Mesodermal cell (in vitro differentiated cells): ENCODE data around the gene VPS37B.

ENCODE experiments used
- H3K27ac ChIP-seq: 2 replicates; pipeline ENCODE4 v1.7.0; 2013; ENCODE audit warnings: mild to moderate bottlenecking, low read depth, low read length, moderate library complexity; ENCODE audit not compliant: severe bottlenecking
- H3K36me3 ChIP-seq: 2 replicates; pipeline ENCODE4 v1.7.1; 2013; ENCODE audit warnings: mild to moderate bottlenecking, low read length, moderate library complexity; ENCODE audit not compliant: control insufficient read depth, insufficient read depth
- H3K4me1 ChIP-seq: one replicate; pipeline ENCODE4 v1.7.1; 2013; ENCODE audit warnings: mild to moderate bottlenecking, low read length; ENCODE audit not compliant: insufficient read depth, control insufficient read depth, poor library complexity, severe bottlenecking
- H3K4me3 ChIP-seq: 2 replicates; pipeline ENCODE4 v1.7.0; 2013; ENCODE audit warnings: low read length, control low read depth, mild to moderate bottlenecking; ENCODE audit not compliant: insufficient read depth, poor library complexity, severe bottlenecking; ENCODE audit errors: extremely low read depth
- H3K9me3 ChIP-seq: 2 replicates; pipeline ENCODE4 v1.7.1; 2013; ENCODE audit warnings: mild to moderate bottlenecking, low read length, moderate library complexity; ENCODE audit not compliant: control insufficient read depth
- WGBS, 2 experiments: methylation state at CpG; one replicate each; pipeline ENCODE4 v1.1.5; 2013; ENCODE audit warnings: missing lambda C conversion rate in 2 of 2; ENCODE audit not compliant: insufficient coverage in 2 of 2; 5-methylcytosine and 5-hydroxymethylcytosine counted together

VPS37B gene

DNA sequence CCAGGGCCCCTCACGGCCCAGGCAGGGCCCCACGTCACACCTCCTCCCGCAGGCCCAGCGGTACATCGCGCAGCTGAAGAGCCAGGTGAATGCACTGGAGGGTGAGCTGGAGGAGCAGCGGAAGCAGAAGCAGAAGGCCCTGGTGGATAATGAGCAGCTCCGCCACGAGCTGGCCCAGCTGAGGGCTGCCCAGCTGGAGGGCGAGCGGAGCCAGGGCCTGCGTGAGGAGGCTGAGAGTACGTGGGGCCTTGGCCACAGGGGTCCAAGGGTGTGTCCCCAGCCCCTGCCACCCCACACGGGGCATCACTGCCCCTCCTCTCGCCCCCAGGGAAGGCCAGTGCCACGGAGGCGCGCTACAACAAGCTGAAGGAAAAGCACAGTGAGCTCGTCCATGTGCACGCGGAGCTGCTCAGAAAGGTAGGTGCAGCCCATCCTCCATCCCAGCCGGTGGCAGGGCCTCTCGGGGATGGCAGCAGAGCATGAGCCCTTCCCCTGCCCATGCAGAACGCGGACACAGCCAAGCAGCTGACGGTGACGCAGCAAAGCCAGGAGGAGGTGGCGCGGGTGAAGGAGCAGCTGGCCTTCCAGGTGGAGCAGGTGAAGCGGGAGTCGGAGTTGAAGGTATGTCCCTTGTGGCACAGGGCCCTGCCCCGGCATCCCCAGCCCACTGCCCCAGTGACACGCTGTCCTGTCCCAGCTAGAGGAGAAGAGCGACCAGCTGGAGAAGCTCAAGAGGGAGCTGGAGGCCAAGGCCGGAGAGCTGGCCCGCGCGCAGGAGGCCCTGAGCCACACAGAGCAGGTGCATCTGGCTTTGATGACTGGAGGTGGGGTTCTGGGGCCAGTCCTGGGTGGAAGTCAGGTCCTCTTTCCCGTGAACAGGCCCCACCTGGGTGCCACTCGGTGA is 39.7 kb downstream of the VPS37B start:
- H3K36me3 ChIP-seq, result peaks cover 4% of the 10 kb centered on the region

DNA sequence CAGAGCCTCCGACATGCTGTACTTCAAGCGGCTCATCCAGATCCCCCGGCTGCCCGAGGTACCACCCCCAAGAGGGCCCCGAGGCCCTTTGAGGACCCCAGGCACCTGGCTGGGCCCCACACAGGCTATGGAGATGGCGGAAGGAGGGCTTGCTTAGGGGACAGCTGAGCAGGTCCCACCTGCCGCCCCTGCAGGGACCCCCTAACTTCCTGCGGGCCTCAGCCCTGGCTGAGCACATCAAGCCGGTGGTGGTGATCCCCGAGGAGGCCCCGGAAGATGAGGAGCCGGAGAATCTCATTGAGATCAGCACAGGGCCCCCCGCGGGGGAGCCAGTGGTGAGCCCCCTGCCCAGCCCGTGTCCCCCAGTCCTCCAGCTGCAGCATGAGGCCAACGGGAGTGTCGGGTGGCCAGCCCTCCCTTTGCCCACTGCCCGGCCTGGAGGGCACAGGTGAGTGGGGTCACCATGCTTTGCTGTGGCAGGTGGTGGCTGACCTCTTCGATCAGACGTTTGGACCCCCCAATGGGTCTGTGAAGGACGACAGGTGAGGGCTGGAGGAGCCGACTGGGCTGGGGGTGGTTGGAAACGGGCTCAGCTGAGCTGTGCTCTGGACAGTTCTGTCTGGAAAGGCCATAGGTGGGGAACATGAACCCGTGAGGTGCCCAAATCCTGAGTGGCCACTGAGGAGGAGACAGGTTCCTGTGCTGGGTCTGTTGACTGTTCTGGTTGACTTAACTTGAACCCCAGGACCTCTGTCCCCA is 40.7 kb downstream of the VPS37B start:
- Histone ChIP-seq H3K4me3 (no peak overlapping the region), H3K4me1 (peaks cover 16% of the 10 kb centered on the region), H3K9me3 (no peaks in the 10 kb centered on the region), H3K36me3 (no peaks in the 10 kb centered on the region), H3K27ac (no peak overlapping the region)
- 95% methylated on average over 21 to 23 of the region's 24 CpGs for WGBS, 2 experiments

More for the DNA sequence above, 39.7 kb downstream of the VPS37B start:
- H3K4me1 ChIP-seq, result peaks cover 16% of the 10 kb centered on the region
- no peak overlapping the region for H3K4me3 ChIP-seq
- H3K9me3 ChIP-seq, result no peaks in the 10 kb centered on the region
- no peak overlapping the region for H3K27ac ChIP-seq
- WGBS, 2 experiments, result 91 to 93% methylated on average over 31 to 40 of the region's 40 CpGs

DNA sequence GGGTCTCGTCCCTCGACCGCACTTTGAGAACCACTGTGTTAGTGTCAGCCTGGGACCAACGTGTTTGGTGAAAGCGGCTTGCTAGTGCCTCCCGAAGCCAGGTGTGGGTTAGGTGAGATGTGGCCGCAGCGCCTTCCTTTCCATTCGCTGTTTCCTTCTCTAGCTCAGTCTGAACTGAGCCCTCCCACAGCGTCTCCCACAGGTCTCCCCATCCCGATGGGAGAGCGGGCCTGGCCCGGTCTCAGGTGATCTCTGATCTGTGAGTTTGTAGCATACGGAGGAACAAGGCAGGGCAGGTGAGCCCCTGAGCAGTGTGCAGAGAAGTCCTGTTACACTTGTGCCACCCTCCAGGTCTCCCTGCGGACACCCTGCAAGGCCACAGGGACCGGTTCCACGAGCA is 41.4 kb downstream of the VPS37B start:
- 91 to 97% methylated on average over 12 to 17 of the region's 17 CpGs for whole genome bisulfite sequencing, 2 experiments
- H3K27ac ChIP-seq, result no peak overlapping the region
- H3K4me1 ChIP-seq, result peaks cover 16% of the 10 kb centered on the region
- H3K36me3 ChIP-seq, result no peaks in the 10 kb centered on the region
- no peaks in the 10 kb centered on the region for H3K9me3 ChIP-seq
- H3K4me3 ChIP-seq, result no peak overlapping the region

DNA sequence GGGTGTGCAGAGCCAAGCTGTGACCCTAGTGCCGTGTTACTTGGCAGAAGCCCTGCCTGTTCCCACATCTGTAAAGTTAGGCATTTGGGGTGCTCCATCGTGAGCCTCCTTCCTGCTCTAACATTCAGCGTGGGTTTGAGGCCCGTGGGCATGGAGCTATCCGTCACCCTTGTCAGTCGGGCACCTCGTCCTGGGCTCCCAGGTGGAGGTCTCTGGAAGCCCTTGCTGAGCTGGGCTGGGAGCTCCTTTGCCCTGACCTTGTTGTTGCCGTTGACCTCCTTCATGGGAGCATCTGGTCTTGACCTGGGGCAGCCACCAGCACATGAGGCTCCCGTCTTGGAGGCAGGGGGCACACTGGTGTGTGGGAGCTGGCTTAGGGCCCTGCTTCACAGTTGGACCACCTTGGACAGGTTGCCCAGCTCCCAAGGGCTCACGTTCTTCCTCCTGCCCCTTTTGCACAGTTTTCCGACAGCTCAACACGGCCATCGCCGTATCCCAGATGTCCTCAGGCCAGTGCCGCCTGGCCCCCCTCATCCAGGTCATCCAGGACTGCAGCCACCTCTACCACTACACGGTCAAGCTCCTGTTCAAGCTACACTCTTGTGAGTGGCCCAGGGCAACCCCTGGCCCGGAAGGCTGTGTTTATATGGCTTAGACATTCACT is 42.2 kb downstream of the VPS37B start:
- no peak overlapping the region for H3K4me3 ChIP-seq
- H3K27ac ChIP-seq, result no peak overlapping the region
- peaks cover 16% of the 10 kb centered on the region for H3K4me1 ChIP-seq
- 88 to 92% methylated on average over 15 to 17 of the region's 17 CpGs for whole genome bisulfite sequencing, 2 experiments
- H3K9me3 ChIP-seq, result no peaks in the 10 kb centered on the region
- no peaks in the 10 kb centered on the region for H3K36me3 ChIP-seq

DNA sequence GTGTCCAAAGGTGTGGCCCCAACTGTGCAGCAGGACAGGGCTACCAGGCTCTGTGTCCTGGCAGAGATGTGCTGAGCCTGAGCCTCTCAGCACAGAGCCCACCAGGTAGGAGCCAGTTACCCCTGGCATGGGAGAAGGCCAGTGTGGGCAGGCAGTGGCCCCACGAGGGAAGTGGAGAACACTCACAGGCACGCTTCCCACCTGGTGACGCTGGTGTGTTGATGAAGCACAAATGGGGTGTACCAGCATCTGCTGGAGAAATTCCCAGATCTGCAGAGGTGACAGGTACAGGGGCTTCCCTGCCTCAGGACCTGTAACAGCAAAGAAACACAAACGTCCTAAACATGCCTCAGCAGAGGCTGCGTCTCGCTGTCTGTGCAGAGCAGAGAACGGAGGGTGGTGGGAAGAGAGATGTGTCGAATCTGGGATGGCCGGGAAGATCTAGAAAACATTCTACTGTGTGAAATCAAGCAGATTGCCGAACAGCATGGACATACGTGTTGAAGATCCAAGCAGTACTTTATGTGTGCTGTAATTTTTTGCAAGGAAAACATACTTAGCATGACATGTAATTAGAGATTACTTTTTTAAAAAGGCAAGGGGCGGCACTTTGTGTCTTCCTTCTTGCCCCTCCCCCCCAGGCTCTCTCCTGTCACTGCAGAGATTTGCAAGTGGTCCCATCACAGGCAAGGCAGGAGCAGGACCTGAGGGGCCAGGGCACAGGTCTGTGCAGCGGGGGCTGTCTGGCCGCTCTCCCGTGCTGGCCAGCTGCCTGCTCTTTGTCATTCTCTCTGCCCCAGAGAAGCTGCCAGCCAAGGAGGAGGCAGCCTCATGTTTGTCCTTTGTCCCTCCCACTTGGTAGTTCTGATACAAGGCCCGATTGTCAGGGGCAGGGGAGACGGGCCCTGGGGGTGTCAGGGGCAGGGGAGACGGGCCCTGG is 43.3 kb downstream of the VPS37B start:
- peak overlapping the region; percentile 57 for H3K27ac ChIP-seq
- H3K9me3 ChIP-seq, result no peaks in the 10 kb centered on the region
- 85 to 87% methylated on average over 14 of the region's 18 CpGs for WGBS, 2 experiments
- H3K4me1 ChIP-seq, result peaks cover 16% of the 10 kb centered on the region
- H3K36me3 ChIP-seq, result no peaks in the 10 kb centered on the region
- H3K4me3 ChIP-seq, result no peak overlapping the region

DNA sequence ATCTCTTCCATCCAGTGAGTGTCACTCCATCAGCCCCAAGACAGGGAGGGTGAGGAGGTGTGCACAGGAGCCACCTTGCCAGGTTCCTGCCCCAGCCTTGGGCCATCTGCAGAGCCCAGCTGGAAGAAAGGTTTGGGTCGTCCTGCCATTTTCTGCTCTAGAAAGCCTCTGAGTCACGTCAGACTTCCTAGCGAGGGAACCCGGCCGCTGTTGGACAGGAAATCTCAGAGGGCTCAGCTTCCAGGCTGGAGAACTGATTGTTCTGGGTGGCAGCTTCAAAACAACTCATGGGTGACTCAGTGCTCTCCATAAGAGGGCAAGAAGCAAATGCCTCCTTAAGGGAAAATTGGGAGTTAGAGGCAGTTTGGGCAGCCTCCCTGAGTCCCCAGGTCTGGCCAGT is 44.1 kb downstream of the VPS37B start:
- Histone ChIP-seq H3K4me3 (no peak overlapping the region), H3K4me1 (peaks cover 16% of the 10 kb centered on the region), H3K36me3 (no peaks in the 10 kb centered on the region), H3K27ac (peak overlapping the region; percentile 57), H3K9me3 (no peaks in the 10 kb centered on the region)
- WGBS, 2 experiments, result 81 to 85% methylated on average over 5 of the region's 5 CpGs

DNA sequence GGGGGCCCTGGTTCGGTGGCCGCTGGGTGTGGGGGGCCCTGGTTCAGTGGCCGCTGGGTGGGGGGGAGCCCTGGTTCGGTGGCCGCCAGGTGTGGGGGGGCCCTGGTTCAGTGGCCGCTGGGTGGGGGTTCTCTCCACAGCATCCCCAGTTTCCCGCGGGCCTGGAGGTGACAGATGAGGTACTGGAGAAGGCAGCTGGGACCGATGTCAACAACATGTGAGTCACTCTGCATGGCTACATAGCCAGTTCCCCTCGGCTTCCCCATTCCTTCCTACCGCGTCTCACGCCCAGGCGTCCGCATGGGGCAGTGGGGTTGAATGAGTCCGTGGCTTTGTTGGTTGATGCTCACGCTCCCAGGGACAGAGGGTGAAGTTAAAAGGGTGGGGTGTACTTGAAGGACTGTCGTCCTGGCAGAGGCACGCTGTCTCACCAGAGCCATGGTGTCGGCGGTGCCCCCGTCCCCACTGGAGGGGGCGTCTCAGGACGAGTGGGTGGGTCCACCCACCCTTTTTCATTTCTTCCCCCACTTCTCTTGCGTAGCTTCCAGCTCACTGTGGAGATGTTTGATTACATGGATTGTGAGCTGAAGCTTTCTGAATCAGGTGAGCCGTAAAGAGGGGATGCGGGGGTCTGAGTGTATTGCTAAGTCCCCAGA is 45.1 kb downstream of the VPS37B start:
- Histone ChIP-seq H3K9me3 (no peaks in the 10 kb centered on the region), H3K4me3 (no peak overlapping the region), H3K4me1 (peaks cover 16% of the 10 kb centered on the region), H3K27ac (no peak overlapping the region), H3K36me3 (no peaks in the 10 kb centered on the region)
- WGBS, 2 experiments, result 93 to 99% methylated on average over 7 to 10 of the region's 27 CpGs

DNA sequence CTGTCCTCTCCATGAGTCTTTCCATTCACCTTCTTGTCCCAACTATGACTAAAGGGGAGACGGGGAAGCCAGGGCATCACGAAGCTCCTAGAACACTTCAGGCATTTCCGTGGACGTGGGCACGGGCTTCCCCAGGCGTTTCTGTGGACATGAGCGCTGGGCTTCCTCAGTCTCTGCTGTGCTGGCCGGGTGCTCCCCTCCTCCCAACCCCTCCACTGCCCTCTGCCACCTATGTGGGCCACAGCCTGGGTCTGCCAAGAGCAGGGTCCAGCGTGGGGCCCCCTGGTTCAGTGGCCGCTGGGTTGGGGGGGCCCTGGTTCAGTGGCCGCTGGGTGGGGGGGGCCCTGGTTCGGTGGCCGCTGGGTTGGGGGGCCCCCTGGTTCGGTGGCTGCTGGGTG is 45.9 kb downstream of the VPS37B start:
- no peak overlapping the region for H3K27ac ChIP-seq
- H3K36me3 ChIP-seq, result no peaks in the 10 kb centered on the region
- no peak overlapping the region for H3K4me3 ChIP-seq
- no peaks in the 10 kb centered on the region for H3K9me3 ChIP-seq
- WGBS, 2 experiments, result 97 to 99% methylated on average over 9 to 10 of the region's 14 CpGs
- peaks cover 16% of the 10 kb centered on the region for H3K4me1 ChIP-seq

DNA sequence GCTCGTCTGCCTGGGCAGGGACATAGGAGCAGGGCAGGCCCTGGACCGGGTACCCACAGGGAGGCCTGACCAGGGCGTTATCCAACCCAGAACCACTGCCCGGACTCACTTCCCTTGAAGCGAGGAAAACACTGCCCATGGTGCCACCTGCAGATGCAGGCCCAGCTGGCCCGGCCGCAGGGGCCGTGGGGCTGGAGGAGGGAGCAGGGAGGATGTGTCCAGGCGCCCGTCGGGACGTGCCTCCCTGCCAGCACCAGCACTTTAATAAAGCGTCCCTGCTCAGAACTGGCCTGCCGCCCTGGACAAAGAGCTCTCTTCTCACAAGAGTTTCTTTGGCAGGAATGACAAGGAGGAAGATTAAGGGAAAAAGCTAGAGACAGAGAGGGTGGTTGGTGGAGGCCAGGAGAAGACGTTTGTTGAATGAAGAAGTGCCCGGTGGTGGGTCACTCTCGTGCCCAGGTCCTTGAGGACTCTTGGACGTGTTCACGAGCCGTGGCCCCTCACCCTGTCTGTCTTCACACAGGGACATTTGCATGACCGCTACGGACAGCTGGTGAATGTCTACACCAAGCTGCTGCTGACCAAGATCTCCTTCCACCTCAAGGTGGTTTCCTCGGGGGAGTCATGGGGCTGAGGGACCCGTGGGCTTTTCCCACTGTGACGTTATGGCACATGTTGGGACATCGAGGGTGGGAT is 46.4 kb downstream of the VPS37B start:
- H3K36me3 ChIP-seq, result no peaks in the 10 kb centered on the region
- H3K4me3 ChIP-seq, result no peak overlapping the region
- no peaks in the 10 kb centered on the region for H3K9me3 ChIP-seq
- peaks cover 16% of the 10 kb centered on the region for H3K4me1 ChIP-seq
- 88 to 89% methylated on average over 21 of the region's 26 CpGs for WGBS, 2 experiments
- H3K27ac ChIP-seq, result no peak overlapping the region
